SK-N-SH (cell line): ENCODE results near the gene ARHGAP15. TPM values are rescaled to one million over a fixed set of nuclear protein-coding genes. Genes with fewer than 3 reads are reported as not detected.

Experiments used
- CTCF ChIA-PET: fragments of 300-600, 350-600 bp; formaldehyde crosslinking; extraction: SDS; loops from one replicate; lab custom pipeline; 2021; lab: Yijun Ruan, JAX
- POLR2A ChIA-PET: fragments of 350-600 bp; sonication (Branson Sonifier 250); formaldehyde crosslinking; extraction: SDS; loops from one replicate; lab custom pipeline; 2020; ENCODE audit warnings: antibody characterized with exemption, inconsistent platforms; lab: Yijun Ruan, JAX
- DNase-seq: peaks from one replicate; pipeline ENCODE4 v3.0.0; 2012
- H2AFZ ChIP-seq: fragments of 200-600 bp; sonication (generic); 2 replicates; pipeline ENCODE4 v1.8.1; 2016; ENCODE audit warnings: antibody characterized with exemption, mild to moderate bottlenecking, low read depth
- H3F3A ChIP-seq: fragments of 200-600 bp; sonication (generic); replicated peaks from 2 replicates; pipeline ENCODE3; 2016; ENCODE audit warnings: antibody characterized with exemption, mild to moderate bottlenecking; ENCODE audit not compliant: insufficient read depth
- H3K27ac ChIP-seq, 2 experiments: fragments of 200-500 bp in 1 of 2; fragments of 200-600 bp in 1 of 2; sonication (Bioruptor generic) in 1 of 2; sonication (generic), shearing (Covaris generic) in 1 of 2; 2 replicates each; pipeline versions ENCODE4 v1.5.1 to v1.6.1; 2014 to 2016; ENCODE audit warnings: low read depth in 2 of 2, inconsistent platforms in 1 of 2, low read length in 1 of 2, mild to moderate bottlenecking in 1 of 2, mixed read lengths in 1 of 2
- H3K27me3 ChIP-seq: fragments of 200-600 bp; sonication (generic), shearing (Covaris generic); 2 replicates; pipeline ENCODE4 v1.6.1; 2016; ENCODE audit warnings: mixed run types; ENCODE audit not compliant: insufficient read depth
- H3K36me3 ChIP-seq, 2 experiments: fragments of 200-500 bp in 1 of 2; fragments of 200-600 bp in 1 of 2; sonication (Bioruptor generic) in 1 of 2; sonication (generic) in 1 of 2; replicated peaks in 1 of 2; 2 replicates each; pipeline versions ENCODE3 to v1.5.1; 2014 to 2016; ENCODE audit warnings: low read length in 1 of 2, mild to moderate bottlenecking in 1 of 2; ENCODE audit not compliant: insufficient read depth in 2 of 2, control insufficient read depth in 1 of 2
- H3K4me1 ChIP-seq, 2 experiments: fragments of 200-500 bp in 1 of 2; fragments of 200-600 bp in 1 of 2; sonication (Bioruptor generic) in 1 of 2; sonication (generic), shearing (Covaris generic) in 1 of 2; 2 replicates each; pipeline versions ENCODE4 v1.5.1 to v1.6.1; 2014 to 2016; ENCODE audit warnings: low read depth in 1 of 2, low read length in 1 of 2, mixed run types in 1 of 2; ENCODE audit not compliant: insufficient read depth in 2 of 2, control insufficient read depth in 1 of 2
- H3K4me2 ChIP-seq: fragments of 200-600 bp; sonication (generic), shearing (Covaris generic); 2 replicates; pipeline ENCODE4 v1.6.1; 2017; ENCODE audit warnings: mixed run types
- H3K4me3 ChIP-seq, 2 experiments: fragments of 200-500 bp in 1 of 2; fragments of 200-600 bp in 1 of 2; sonication (Bioruptor generic) in 1 of 2; sonication (generic), shearing (Covaris generic) in 1 of 2; 2 replicates each; pipeline versions ENCODE4 v1.5.1 to v1.8.1; 2014 to 2016; ENCODE audit warnings: low read depth in 2 of 2, inconsistent platforms in 1 of 2, low read length in 1 of 2, mild to moderate bottlenecking in 1 of 2, mixed read lengths in 1 of 2, moderate library complexity in 1 of 2
- H3K79me2 ChIP-seq: fragments of 200-600 bp; sonication (generic); 2 replicates; pipeline ENCODE4 v1.8.1; 2017; ENCODE audit warnings: mild to moderate bottlenecking; ENCODE audit not compliant: insufficient read depth
- H3K9ac ChIP-seq: fragments of 200-600 bp; sonication (generic); 2 replicates; pipeline ENCODE4 v1.6.1; 2017; ENCODE audit warnings: mixed run types
- H3K9me2 ChIP-seq: fragments of 200-600 bp; sonication (generic); 2 replicates; pipeline ENCODE4 v1.6.1; 2017; ENCODE audit warnings: mixed run types
- H3K9me3 ChIP-seq: fragments of 200-600 bp; sonication (generic); 2 replicates; pipeline ENCODE4 v1.6.1; 2017; ENCODE audit warnings: mixed run types, mild to moderate bottlenecking, moderate library complexity
- H4K20me1 ChIP-seq: fragments of 200-600 bp; sonication (generic); 2 replicates; pipeline ENCODE4 v1.6.1; 2017; ENCODE audit warnings: mild to moderate bottlenecking, mixed run types; ENCODE audit not compliant: insufficient read depth
- CHD2 ChIP-seq: fragments of 150-350 bp; IDR thresholded peaks from 2 replicates; pipeline ENCODE4 v1.6.1; 2018; ENCODE audit warnings: low read length; ENCODE audit not compliant: partially characterized antibody
- ELF1 ChIP-seq: IDR thresholded peaks from 2 replicates; pipeline ENCODE4 v1.4.0; 2012
- EP300 ChIP-seq, 2 experiments: IDR thresholded peaks; 2 replicates each; pipeline versions ENCODE4 v1.4.0 to v1.6.1; 2012; ENCODE audit warnings: borderline replicate concordance in 1 of 2, low read depth in 1 of 2, low read length in 1 of 2
- FOXJ3 ChIP-seq: sonication (generic); formaldehyde crosslinking; IDR thresholded peaks from 2 replicates; pipeline ENCODE4 v1.5.1; 2020; ENCODE audit warnings: mild to moderate bottlenecking, missing genetic modification reagents
- FOXM1 ChIP-seq: IDR thresholded peaks from 2 replicates; pipeline ENCODE4 v1.4.0; 2012; ENCODE audit warnings: low read depth, mild to moderate bottlenecking
- GATA2 ChIP-seq: sonication (generic); formaldehyde crosslinking; IDR thresholded peaks from 2 replicates; pipeline ENCODE4 v1.5.0; 2020; ENCODE audit warnings: mild to moderate bottlenecking, missing genetic modification reagents
- JUND ChIP-seq: IDR thresholded peaks from 2 replicates; pipeline ENCODE4 v1.4.0; 2012
- MAX ChIP-seq: IDR thresholded peaks from 2 replicates; pipeline ENCODE4 v1.4.0; 2012; ENCODE audit warnings: low read depth
- MXI1 ChIP-seq: IDR thresholded peaks from 2 replicates; pipeline ENCODE4 v1.6.1; 2012; ENCODE audit warnings: mild to moderate bottlenecking, low read depth, low read length, improper control_type of control experiment
- NRF1 ChIP-seq: IDR thresholded peaks from 2 replicates; pipeline ENCODE4 v1.6.1; 2012; ENCODE audit warnings: low read depth, mild to moderate bottlenecking, low read length
- POLR2AphosphoS5 ChIP-seq: IDR thresholded peaks from 2 replicates; pipeline ENCODE4 v1.6.1; 2012; ENCODE audit warnings: low read depth, low read length
- RCOR1 ChIP-seq: fragments of 150-350 bp; IDR thresholded peaks from 2 replicates; pipeline ENCODE4 v1.6.1; 2017; ENCODE audit warnings: antibody characterized with exemption, low read length
- REST ChIP-seq: IDR thresholded peaks from 2 replicates; pipeline ENCODE4 v1.6.1; 2012; ENCODE audit warnings: mild to moderate bottlenecking, low read depth, low read length, moderate library complexity
- SIN3A ChIP-seq: IDR thresholded peaks from 2 replicates; pipeline ENCODE4 v1.6.1; 2012; ENCODE audit warnings: low read depth, mild to moderate bottlenecking, low read length, moderate library complexity, borderline replicate concordance
- TAF1 ChIP-seq: IDR thresholded peaks from 2 replicates; pipeline ENCODE4 v1.6.1; 2012; ENCODE audit warnings: low read depth, mild to moderate bottlenecking, low read length, moderate library complexity, borderline replicate concordance
- YY1 ChIP-seq: IDR thresholded peaks from 2 replicates; pipeline ENCODE4 v1.4.0; 2012; ENCODE audit warnings: low read depth, mild to moderate bottlenecking
- WGBS: methylation state at CpG from one replicate; pipeline ENCODE4 v1.1.6; 2017; ENCODE audit warnings: low lambda C conversion rate; 5-methylcytosine and 5-hydroxymethylcytosine counted together
- polyA plus RNA-seq, 3 experiments: library from polyadenylated mRNA; depleted of rRNA; stranded (reverse); fragments of >200 nt; gene quantifications; 2 replicates each; pipeline ENCODE4 v1.2.3, GENCODE V29; 2012
- TF ChIP-seq, protein P1 (sequence below): IDR thresholded peaks from 2 replicates; pipeline ENCODE4; 2012

Gene ARHGAP15
- polyA plus RNA-seq, 1 of the 3 experiments (the other 2 are of a cell fraction): not detected

DNA sequence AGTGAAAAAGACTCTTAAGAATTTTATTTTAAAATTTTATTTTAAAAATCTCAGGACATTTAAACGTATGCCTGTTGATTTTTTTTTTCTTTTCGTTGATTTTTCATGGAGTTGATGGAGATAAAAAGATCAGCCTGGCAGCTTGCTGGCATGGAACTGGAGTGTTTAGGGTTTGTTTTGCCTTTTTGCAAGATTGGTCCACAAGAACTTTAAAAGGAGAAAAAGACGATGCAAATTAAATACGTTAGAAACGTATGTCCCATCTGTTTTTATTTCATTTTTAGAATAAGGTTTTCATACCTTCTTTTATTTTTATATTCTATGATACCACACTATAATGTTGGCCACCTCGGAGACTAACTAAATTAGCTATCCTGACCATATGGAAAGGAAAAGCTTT, 254.9 kb downstream of the ARHGAP15 start:
- H3K4me1 ChIP-seq: no peaks in the 10 kb centered on the region
- TF ChIP-seq JUND: no peak
- no peak for TF ChIP-seq NRF1
- no peak overlapping the region for H3K9ac ChIP-seq
- no peak overlapping the region for H3K4me2 ChIP-seq
- 68% methylated on average over 6 of the region's 6 CpGs for WGBS
- no peak for DNase-seq
- no peaks in the 10 kb centered on the region for H3K36me3 ChIP-seq
- H3K27ac ChIP-seq: no peak overlapping the region
- no peaks in the 10 kb centered on the region for H3K9me3 ChIP-seq
- no peaks in the 10 kb centered on the region for H4K20me1 ChIP-seq
- no peak overlapping the region for H2AFZ ChIP-seq
- no peak overlapping the region for H3K4me3 ChIP-seq
- no peaks in the 10 kb centered on the region for H3K79me2 ChIP-seq
- no peaks in the 10 kb centered on the region for H3K9me2 ChIP-seq
- H3K27me3 ChIP-seq: no peaks in the 10 kb centered on the region
- POLR2A ChIA-PET: no interaction called here
- H3F3A ChIP-seq: no peaks in the 10 kb centered on the region
- CTCF ChIA-PET: no interaction called here

DNA sequence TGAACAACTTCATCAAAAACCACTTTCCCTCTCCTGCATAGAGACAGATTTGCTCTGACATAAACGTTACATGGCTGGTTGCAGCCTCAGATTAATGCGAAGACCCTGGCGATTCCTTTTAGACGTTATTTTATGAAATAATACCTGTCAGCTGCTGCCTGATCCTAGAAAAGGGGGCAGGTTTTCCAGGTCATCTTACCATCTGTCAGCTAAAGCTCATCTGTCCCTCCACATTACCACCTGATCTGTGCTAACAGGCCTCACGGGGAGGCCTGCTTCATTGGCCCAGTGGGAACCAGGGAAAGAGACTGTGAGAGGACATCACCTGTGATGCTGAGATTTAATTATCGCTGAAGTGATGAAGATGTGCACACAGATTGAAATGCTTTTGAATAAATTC, 261.0 kb downstream of the ARHGAP15 start:
- Histone ChIP-seq H3K4me2 (no peak overlapping the region), H3K9ac (no peak overlapping the region), H3K79me2 (no peaks in the 10 kb centered on the region), H3K27me3 (no peaks in the 10 kb centered on the region), H3K4me1 (no peaks in the 10 kb centered on the region), H4K20me1 (no peaks in the 10 kb centered on the region), H3K9me3 (no peaks in the 10 kb centered on the region), H3F3A (no peaks in the 10 kb centered on the region), H3K27ac (no peak overlapping the region), H3K4me3 (no peak overlapping the region), H3K9me2 (no peaks in the 10 kb centered on the region), H2AFZ (peak overlapping the region; percentile 16; the same call in 1 of the 2 replicates), H3K36me3 (no peaks in the 10 kb centered on the region)
- CTCF ChIA-PET: interaction anchor here (0.9 kb wide), 1 partner anchor 235 kb away, joined by 3 read pairs; no protein-coding TSS in a partner anchor
- no peak for DNase-seq
- POLR2A ChIA-PET: no interaction called here
- TF ChIP-seq FOXJ3 (CRISPR knock-in tag) (no peak), CHD2 (no peak), RCOR1 (no peak), SIN3A (no peak), POLR2AphosphoS5 (no peak), MAX (no peak)
- WGBS: 83% methylated on average over 6 of the region's 6 CpGs

DNA sequence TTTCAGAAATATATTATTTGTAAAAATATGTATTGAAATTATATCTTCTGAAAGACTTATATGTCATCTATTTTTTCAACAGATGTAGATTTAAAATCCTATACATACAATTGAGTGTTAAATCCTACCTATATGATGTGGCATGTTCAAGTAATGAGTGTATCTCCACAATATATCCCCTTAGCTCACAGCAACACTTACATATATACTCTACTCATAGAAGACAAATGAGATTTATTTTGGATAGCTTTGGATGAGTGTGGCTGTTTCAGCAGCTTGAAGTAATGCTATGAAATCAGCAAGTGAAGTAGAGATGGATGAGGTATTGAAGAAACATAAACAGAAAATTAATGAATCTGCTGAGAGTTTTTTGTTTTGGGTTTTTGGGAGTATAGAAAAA, 263.1 kb downstream of the ARHGAP15 start:
- TF ChIP-seq MXI1 (no peak), ELF1 (no peak), GATA2 (no peak), TAF1 (no peak), NRF1 (no peak), REST (no peak), YY1 (no peak), EP300 (IDR thresholded peaks at IDR 0.05; ENCODE audit: borderline replicate concordance in 1 of 2, low read depth in 1 of 2, low read length in 1 of 2) (no peak), FOXM1 (no peak)
- TF ChIP-seq, protein P1, sequence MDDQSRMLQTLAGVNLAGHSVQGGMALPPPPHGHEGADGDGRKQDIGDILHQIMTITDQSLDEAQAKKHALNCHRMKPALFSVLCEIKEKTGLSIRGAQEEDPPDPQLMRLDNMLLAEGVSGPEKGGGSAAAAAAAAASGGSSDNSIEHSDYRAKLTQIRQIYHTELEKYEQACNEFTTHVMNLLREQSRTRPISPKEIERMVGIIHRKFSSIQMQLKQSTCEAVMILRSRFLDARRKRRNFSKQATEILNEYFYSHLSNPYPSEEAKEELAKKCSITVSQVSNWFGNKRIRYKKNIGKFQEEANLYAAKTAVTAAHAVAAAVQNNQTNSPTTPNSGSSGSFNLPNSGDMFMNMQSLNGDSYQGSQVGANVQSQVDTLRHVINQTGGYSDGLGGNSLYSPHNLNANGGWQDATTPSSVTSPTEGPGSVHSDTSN: no peak
- no peaks in the 10 kb centered on the region for H4K20me1 ChIP-seq
- H3K4me3 ChIP-seq: no peak overlapping the region
- no peaks in the 10 kb centered on the region for H3K79me2 ChIP-seq
- DNase-seq: no peak
- peaks cover 0 to 1% of the 10 kb centered on the region in 2 experiments; a peak in 1 of 4 replicates for H3K4me1 ChIP-seq
- no peaks in the 10 kb centered on the region for H3K9me3 ChIP-seq
- ChIA-PET CTCF (no interaction called here), POLR2A (no interaction called here)
- H2AFZ ChIP-seq: no peak overlapping the region
- no peaks in the 10 kb centered on the region for H3F3A ChIP-seq
- H3K9ac ChIP-seq: no peak overlapping the region
- no peaks in the 10 kb centered on the region for H3K27me3 ChIP-seq
- no peak overlapping the region for H3K4me2 ChIP-seq
- H3K9me2 ChIP-seq: no peaks in the 10 kb centered on the region
- no peaks in the 10 kb centered on the region for H3K36me3 ChIP-seq
- H3K27ac ChIP-seq: no peak overlapping the region
